Stimulated activated naive CD4-positive, alpha-beta T cell (primary cell): ENCODE results near the gene LY6G6F.
A peak's percentile ranks its signal among the peaks of the same experiment; 100 is the strongest.

Experiments
- DNase-seq, 6 experiments: peaks; one replicate each; lab custom pipeline; 2025; lab: John Stamatoyannopoulos, UW

The LY6G6F gene

DNA sequence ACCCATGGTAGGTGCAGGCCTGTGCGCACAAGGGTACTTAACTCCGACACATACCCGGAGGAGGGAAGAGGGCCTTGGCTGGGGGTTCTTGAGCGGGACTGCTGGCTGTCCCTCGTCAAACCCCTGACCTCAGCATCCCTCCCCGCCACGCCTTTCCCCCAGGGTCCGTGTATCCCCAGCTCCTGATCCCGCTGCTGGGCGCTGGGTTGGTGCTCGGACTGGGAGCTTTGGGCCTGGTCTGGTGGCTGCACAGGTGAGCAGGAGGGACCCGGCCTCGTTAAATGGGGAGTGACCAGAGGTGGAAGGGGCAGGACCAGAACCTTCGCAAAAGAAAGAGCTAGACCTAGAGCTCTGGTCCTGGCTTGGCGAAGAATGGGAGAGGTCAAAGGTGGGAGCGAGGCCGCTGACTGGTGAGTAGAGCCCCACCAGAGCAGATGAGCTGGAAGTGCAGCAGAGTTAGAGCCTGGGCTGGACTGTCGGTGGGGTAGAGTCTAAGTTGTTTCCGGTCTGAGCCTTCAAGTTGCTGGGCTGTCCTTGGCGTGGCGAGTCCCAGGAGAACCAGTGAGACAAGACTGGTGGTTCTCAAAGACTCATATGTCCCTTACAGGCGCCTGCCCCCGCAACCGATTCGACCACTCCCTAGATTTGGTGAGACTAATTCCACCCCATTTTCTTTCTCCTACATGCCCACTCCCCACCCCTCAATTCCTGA lies 17.5 kb downstream of the LY6G6F start:
- no peak for DNase-seq

DNA sequence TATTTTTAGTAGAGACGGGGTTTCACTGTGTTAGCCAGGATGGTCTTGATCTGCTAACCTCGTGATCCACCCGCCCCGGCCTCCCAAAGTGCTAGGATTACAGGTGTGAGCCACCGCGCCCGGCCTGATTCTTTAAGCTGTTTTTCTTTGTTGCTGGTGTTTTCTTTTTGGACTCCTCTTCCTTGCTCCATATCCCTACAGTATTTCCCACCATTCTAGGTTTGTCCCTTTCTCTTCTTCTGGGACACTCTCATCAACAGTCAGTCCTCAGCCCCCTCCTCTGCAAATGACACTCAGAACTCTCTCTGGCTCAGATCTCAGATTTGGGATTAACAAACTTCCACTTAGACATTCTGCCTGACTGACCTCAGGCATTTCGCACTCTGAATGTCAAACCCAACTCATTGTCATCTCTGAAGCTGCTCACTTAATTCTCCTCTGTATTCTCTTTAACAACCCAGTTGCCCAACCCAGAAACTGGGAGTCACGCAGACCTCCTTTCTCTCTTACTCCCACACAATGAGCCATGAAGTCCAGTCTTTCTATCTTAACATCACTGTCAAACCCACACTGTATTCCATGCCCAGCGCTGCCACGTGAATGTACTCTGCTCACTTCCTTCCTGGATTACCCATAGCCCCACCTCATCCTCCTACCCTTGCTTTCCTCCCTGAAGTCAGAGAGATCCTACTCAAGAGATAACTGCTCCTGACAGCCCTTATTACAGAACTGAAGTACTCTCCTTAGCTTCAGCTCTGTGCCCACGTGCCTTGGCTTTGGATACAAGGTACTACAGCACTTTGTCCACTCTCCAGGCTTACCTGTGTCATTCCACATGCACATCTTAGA lies 19.1 kb downstream of the LY6G6F start:
- DNase-seq = no peak

DNA sequence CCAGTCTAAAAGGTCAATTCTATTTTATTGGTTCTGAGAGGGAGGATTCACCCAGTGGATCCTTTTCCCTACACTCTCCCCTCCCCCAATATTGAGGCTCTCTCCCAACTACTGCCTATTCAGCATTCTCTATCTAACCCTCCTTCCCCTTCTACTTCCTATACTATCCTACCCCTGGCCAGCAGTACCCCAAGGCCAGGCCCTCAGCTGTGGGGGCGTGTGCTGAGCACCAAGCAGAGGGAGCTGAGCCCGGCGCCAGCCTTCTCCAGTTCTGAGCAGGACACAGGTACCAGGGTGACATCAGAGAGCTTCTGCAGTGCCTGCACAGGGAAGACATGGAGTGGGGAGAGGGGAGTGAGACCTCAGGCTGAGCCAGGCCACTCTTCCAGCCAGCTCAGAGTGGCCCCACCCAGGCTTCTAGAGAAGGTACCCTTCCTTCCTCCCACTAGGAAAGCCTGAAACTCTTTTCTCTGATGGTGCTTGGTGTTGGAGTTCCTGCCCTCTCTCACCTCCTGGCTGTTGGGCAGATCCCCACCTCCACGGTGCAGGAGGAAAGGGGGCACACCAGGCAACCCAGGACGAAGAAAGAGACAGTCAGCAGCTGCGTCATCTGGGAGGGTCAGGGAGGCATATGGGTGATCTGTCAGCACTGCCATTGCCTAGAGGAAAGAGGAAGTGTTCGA lies 20.5 kb downstream of the LY6G6F start:
- DNase-seq = no peak

DNA sequence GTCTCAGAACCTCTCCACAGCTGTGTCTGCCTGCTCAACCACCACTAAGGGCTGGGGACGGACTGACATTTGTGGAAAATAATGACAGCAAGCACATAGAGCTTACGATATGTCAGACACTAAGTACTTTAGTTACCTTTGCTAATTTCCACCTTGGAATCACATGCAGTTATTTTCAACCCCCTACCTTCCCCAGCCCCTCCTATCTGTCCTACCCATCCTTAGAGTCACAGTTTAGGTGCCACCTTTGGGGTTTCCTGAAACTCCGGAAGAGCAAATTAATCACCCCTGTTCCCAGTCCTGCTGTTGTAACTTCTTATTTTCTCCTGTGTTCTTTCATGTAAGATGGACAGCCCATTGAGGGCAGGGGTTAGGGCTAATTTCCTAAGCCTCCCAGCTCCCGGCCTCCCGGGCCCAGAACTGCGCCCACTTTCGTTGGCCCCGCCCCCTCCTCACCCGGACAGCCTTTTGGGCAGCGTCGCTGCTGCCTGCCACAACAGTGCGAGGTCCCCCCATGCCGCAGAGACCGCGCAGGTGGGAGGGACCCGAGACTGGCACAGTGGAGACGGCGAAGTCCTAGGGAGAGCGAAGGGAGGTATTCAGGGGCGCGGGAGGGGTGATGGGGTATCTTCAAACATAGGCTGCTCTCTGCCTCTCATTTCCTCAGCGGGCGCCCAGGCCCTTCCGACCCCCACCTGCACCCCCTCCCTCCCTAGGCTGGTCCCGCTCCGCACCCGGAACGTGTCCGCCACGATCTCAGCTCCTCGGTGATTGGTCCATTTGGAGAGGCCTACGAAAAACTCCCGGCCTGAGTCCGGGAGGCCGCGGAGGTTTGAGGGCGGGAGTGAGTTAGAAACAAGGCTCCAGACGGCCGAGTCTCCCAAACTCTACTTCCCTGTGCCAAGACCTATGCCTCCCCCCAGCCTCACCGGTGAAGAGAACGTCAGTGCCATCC lies 21.3 kb downstream of the LY6G6F start:
- no peak for DNase-seq

DNA sequence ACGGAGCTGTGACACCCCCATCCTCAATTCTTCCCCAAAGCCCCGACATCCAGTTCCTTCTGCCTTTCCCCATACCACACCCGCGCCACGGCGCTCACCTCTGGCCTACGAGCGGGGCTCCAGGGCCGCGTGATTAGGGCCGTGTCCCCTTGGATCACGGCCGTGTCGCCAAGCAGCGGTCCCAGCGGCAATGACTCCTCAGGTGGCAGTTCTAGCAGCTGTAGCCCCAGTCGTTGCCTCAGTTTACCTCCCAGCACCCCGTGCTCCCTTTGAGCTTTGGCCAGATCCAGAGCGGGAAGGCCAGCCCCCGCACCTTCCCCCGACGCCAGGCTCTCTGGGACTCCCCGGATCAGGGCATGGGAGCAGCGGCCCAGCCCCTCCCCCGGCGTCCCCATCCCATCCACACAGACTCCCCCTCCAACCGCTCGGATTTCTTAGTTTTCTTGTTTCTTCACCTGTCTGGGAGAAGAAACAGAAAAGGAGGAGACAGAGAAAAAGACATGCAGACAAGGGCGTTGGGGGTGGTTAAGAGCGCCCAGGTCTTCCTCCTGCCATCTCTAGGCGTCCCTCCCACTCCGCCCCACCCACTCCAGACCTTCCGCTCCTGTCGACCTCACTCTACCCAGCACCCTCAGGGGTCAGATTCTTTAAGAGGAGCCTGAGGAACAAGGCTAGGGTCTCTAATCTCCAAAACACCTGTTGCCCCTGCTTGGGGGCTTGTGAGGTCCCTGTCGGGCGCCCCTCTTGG lies 22.3 kb downstream of the LY6G6F start, which contains the start of gene DDAH2:
TSS of gene DDAH2 (minus strand) at position 533 of the 748 bp plus-strand sequence. CDS start at position 395, 138 bp downstream.
- DNase-seq = no peak

- DNase-seq = peak; percentile 56 to 82 (median 73)
Observed at GRCh38 chr6:31729515-31729978, 22.9 kb downstream of the LY6G6F start.

DNA sequence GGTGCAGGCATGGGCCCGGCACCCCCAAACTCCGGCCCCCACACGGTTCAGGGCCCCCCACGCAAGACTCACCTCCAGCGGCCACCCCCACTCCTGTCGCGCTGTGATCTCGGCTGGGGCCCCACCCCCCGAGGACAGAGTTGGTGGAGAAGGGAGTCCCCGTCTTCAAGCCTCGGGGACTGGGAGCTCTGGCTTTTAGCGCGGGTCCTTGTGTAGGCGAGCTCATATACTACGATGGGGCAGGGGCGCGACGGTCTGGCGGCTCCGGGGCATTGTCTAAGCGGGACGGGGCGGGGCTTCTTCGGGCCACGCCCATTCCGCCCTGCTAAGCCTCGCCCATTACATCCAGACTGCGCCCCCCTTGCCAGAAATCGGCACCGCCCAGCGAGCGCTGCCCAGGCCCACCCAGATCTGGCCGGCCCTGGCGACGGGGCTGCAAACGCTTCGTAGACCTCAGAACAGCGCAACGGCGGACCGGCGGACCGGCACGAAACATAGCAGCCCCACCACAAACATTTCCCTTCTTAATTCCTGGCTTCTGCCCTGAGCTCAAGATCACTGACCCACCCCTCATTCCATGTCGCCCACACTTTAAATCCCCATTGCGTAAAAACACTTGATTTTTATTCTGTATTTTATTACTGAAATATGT lies 23.4 kb downstream of the LY6G6F start:
- peak in 5 of 6 experiments; percentile 53 to 81 (median 68) for DNase-seq

- DNase-seq = no peak
Observed at GRCh38 chr6:31730631-31731086, 24.0 kb downstream of the LY6G6F start.

GRCh38 chr6:31732029-31732428 lies 25.4 kb downstream of the LY6G6F start:
- no peak for DNase-seq

- DNase-seq = no peak
Observed at GRCh38 chr6:31733734-31734133, 27.1 kb downstream of the LY6G6F start.

DNA sequence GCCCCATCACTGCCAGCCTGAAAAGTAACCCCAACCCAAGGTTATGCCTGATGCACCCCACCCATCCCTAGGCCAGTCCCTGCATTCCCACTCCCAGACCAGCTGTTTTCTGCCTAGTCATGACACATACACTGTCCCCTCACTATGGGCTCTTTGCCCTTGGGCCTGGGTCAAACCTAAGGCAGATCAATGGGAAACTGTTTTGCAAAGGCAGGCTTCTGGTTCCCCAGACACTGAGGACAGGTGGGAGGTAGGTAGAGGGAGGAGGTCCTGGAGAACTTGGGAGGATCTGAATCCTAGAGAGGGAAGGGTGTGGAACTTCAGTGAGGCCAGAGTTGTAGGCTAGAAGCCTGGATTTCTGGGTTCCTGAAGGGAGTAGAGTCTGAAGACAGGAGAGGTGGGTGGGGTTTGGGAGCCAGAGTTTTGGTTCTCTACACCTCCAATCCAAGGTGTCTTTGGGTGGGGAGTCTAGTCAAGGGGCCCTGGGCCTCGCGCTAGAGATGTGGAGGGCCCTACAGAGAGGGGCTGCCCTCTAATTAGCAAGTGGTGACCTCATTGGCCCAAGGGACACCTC lies 27.7 kb downstream of the LY6G6F start:
- DNase-seq = no peak

- DNase-seq = peak in 1 of 6 experiments; percentile 35
Observed at GRCh38 chr6:31734821-31735406, 28.2 kb downstream of the LY6G6F start.

DNA sequence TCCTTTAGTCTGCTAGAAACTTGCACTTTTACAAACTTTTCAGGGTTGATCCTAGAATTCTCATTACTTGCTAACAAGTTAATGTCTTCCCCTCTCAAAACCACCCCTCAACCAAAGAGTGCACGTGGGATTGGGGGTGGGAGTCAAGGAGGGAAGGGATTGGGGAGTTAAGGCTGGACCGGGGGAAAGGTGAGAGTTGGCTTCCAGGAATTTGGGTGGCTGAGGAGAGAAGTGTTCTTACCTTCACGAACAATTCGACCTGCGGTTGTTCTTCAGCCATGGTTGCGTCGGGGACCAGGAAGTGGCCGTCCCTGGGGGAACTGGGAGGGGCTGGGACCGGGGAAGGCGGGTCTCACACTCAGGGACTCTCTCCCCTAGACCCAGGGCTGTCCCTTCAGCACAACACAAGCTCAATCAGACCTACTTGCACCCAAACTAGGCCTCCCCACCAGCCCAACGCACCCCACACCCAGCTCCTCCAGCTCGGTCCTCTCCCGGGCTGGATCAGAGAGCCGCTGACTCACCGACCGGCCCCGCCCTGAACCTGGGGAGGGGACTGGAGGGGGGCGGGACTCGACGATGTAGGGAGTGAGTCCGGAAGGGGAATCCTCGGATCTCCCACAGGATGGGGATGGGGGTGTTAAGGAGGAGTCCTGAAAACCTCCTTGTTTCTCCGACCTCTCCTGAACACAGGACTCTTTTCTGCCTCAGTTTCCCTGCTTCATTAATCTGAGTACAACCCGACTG lies 29.5 kb downstream of the LY6G6F start, which contains the start of gene CLIC1:
TSS of gene CLIC1 (minus strand) at position 510 of the 747 bp plus-strand sequence. CDS start at position 280, 230 bp downstream.
- DNase-seq = peak in 5 of 6 experiments; percentile 38 to 62 (median 44)

- no peak for DNase-seq
Observed at GRCh38 chr6:31736768-31737314, 30.2 kb downstream of the LY6G6F start.

GRCh38 chr6:31737315-31737990 lies 30.8 kb downstream of the LY6G6F start:
- DNase-seq = no peak

GRCh38 chr6:31737991-31738979 lies 31.6 kb downstream of the LY6G6F start:
- peak; percentile 39 to 77 (median 68) for DNase-seq
